ENCODE results near the gene DOK6.

DOK6 gene

GRCh38 chr18:69677595-69677994 is 276.9 kb downstream of the DOK6 start:
- no peak for TF ChIP-seq CTCF (IDR thresholded peaks at IDR 0.05; ENCODE audit: borderline replicate concordance, insufficient read depth, low read depth, low read length)

GRCh38 chr18:69680123-69680522 is 279.4 kb downstream of the DOK6 start:
- no peak for TF ChIP-seq CTCF (IDR thresholded peaks at IDR 0.05; ENCODE audit: borderline replicate concordance, insufficient read depth, low read depth, low read length)
- no peak overlapping the region for H3K4me3 ChIP-seq (ENCODE audit: low read depth, low read length)

More at GRCh38 chr18:69677595-69677994, 276.9 kb downstream of the DOK6 start:
- no peak overlapping the region for H3K4me3 ChIP-seq (ENCODE audit: low read depth, low read length)

- H3K4me3 ChIP-seq (ENCODE audit: low read depth, low read length) = no peak overlapping the region
- TF ChIP-seq CTCF (IDR thresholded peaks at IDR 0.05; ENCODE audit: borderline replicate concordance, insufficient read depth, low read depth, low read length) = no peak
Measured at GRCh38 chr18:69683176-69683575, 282.5 kb downstream of the DOK6 start.

- no peak for TF ChIP-seq CTCF (IDR thresholded peaks at IDR 0.05; ENCODE audit: borderline replicate concordance, insufficient read depth, low read depth, low read length)
- no peak overlapping the region for H3K4me3 ChIP-seq (ENCODE audit: low read depth, low read length)
Measured at GRCh38 chr18:69684789-69685188, 284.1 kb downstream of the DOK6 start.

GRCh38 chr18:69686861-69687260 is 286.2 kb downstream of the DOK6 start:
- no peak for TF ChIP-seq CTCF (IDR thresholded peaks at IDR 0.05; ENCODE audit: borderline replicate concordance, insufficient read depth, low read depth, low read length)
- no peak overlapping the region for H3K4me3 ChIP-seq (ENCODE audit: low read depth, low read length)

GRCh38 chr18:69689121-69689759 is 288.6 kb downstream of the DOK6 start:
- H3K4me3 ChIP-seq (ENCODE audit: low read depth, low read length) = no peak overlapping the region
- no peak for TF ChIP-seq CTCF (IDR thresholded peaks at IDR 0.05; ENCODE audit: borderline replicate concordance, insufficient read depth, low read depth, low read length)

- no peak overlapping the region for H3K4me3 ChIP-seq (ENCODE audit: low read depth, low read length)
- no peak for TF ChIP-seq CTCF (IDR thresholded peaks at IDR 0.05; ENCODE audit: borderline replicate concordance, insufficient read depth, low read depth, low read length)
Measured at GRCh38 chr18:69691008-69691760, 290.5 kb downstream of the DOK6 start.

All from GM12875 (cell line).